NCI-H526 (cell line): ENCODE results near the gene LCNL1.

Experiments
- DNase-seq, 2 experiments: peaks; one replicate each; lab custom pipeline; 2025; lab: John Stamatoyannopoulos, UW

The LCNL1 gene

DNA sequence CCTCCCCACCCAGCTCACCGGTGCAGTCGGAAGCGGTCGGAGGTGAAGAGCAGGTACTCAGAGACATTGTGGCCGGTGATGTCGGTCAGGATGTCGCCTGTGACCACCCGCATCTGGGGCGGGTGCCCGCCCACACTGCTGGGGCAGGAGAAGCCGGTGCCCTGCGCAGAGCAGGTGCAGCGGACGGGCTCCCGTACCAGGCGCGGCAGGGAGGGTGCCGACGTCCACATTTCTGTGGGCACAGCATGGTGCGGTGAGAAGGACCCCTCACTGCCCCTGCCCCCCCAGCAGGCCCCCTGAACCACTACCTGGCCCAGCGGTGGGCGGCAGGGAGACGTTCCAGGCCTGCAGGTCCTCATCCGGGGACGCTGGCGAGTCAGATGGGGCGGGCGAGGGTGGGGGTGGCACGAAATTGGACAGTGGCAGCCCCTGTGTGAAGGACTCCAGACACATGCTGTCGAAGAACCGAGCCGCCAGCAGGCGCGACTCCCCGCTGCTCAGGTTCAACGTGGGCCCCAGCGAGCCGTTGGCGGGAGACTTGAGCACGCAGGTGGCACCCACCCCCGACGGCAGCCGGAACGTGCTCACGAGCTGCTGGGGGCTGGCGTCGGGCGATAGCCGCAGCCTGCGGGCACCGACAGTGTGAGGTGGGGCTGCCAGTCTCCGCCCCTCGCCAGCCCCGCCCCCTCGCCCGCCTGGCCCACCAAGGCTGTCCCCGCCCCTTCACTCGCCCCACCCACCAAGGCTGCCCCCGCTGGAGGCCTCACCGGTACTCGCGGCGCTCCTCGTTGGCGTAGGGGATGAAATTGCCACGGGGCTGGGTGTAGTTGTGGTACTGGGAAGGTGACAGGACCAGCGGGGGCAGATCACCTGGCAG is 30.1 kb downstream of the LCNL1 start:
- DNase-seq, result peak in 1 of 2 experiments; percentile 17

- DNase-seq, result no peak
Measured at GRCh38 chr9:137013571-137013940, 30.8 kb downstream of the LCNL1 start.

- no peak for DNase-seq
Measured at GRCh38 chr9:137014166-137014565, 31.4 kb downstream of the LCNL1 start.

DNA sequence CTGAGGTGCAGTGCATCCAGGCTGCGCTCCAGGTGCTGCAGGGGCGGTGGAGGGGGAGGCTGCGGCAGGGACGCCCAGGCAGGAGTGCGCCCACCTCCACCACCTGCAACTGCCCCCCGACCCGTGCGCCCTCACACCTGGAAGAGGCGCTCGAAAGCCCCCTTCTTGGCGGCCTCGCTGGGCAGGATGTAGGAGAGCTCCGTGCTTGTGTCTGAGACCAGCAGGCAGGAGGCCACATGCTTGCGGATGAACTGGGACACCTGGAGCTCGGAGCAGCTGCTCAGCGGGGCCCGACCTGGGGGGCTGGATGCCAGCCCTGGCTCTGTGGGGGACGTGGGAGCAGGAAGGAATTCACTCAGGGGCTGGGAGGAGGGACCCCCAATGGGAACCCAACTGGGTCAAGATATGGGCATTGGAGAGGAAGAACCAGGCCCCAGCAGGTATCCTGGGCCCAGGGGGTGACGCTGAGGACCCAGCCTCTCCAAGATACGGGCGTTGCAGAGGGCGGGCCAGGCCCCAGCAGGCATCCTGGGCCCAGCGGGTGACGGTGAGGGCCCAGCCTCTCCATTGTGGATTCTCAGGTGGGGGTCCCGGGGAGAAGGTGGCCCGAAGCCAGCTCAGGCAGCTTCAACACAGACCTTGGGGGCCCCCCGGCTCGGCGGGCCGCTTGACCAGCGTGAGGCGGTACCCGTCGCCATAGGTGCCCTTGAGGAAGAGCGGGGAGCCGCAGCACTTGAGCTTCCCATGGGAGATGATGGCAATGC is 32.2 kb downstream of the LCNL1 start:
- no peak for DNase-seq

- DNase-seq, result no peak
Measured at GRCh38 chr9:137015540-137015930, 32.7 kb downstream of the LCNL1 start.

DNA sequence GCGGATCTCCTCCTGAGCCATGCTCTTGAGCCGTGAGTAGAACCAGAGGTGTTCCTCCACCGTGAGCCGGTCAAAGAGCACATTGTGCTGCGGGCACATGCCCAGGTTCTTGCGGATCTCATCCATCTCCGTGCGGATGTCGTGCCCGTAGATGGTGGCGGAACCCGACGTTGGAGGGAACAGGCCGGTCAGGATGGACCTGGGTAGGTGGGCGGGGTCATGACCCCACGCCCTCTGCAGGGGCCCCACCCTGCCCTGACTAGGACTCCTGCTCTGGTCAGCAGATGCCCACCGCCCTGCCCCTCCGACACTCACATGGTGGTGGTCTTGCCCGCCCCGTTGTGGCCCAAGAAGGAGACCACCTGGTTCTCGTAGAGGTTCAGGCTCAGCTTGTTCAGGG is 33.2 kb downstream of the LCNL1 start:
- no peak for DNase-seq

- no peak for DNase-seq
Measured at GRCh38 chr9:137016436-137016835, 33.6 kb downstream of the LCNL1 start.

- no peak for DNase-seq
Measured at GRCh38 chr9:137017071-137017470, 34.3 kb downstream of the LCNL1 start.

GRCh38 chr9:137017791-137018497 is 35.2 kb downstream of the LCNL1 start:
- DNase-seq, result no peak

DNA sequence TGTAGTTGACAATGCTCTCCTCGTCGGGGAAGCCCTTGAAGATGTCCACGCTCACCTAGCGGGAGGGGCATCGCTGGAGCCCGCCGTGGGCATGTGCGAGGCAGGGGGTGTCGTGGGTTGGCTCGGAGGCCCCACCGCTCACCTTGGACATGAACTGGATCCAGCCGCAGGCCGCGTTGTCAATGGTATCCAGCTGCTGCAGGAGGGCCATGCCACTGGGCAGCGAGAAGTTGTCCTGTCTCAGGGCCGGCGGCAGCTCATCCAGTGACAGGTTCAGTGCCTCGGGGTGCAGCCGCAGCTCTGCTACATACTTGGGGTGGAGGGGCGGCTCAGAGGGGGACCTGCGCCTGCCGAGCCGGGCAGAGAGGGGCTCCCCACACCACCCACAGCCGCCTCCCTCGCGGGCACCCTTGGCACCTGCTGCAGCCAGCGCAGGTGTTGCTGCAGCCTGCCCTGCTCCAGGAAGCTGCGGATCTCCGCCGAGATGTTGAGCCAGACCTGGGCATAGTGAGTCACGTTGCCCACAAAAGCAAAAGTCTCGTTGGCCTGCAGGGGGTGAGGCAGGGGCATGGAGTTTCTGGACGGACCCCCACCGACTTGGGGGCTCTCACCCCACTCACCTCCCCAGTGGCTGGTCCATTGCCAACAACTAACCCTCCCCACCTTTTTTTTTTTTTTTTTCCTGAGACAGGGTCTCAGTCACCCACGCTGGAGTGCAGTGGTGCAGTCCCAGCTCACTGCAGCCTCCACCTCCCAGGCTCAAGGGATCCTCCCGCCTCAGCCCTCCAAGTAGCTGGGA is 36.2 kb downstream of the LCNL1 start:
- DNase-seq, result no peak

DNA sequence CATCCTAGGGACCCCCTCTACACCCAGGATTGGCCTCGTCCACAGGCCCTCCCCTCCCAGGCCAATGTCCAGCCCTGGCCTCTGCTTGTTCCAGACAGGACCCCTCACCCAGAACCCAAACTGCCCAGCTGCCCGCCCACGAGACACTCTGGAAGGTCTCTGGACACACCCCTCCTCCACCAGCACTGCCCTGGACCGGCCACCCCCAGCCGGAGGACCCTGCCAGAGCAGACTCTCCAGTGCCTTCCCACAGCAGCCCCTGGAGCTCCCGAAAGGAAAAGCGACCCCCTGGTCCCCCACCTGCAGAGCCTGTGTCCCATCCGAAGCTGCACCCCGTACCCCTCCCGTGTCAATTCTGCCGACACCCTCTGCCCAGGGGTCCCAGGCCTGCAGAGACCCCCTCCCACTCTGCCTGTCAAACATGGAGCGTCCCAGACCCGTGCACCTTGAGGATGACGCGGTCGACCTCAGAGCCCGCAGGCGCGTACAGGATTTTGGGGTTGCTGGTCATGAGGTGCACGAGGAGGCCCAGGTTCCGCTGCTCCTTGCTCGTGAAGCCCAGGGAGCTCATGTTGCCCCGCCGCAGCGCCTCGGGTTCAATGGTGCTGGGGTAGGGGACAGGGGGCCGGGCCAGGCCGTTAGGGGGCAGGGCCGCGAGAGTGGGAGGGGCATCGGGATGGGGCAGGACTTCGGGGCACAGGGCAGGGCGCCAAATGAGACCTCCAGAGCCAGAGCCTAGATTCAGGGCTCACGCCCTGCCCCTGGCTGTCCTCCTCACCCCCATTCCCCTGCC is 37.3 kb downstream of the LCNL1 start:
- no peak for DNase-seq

DNA sequence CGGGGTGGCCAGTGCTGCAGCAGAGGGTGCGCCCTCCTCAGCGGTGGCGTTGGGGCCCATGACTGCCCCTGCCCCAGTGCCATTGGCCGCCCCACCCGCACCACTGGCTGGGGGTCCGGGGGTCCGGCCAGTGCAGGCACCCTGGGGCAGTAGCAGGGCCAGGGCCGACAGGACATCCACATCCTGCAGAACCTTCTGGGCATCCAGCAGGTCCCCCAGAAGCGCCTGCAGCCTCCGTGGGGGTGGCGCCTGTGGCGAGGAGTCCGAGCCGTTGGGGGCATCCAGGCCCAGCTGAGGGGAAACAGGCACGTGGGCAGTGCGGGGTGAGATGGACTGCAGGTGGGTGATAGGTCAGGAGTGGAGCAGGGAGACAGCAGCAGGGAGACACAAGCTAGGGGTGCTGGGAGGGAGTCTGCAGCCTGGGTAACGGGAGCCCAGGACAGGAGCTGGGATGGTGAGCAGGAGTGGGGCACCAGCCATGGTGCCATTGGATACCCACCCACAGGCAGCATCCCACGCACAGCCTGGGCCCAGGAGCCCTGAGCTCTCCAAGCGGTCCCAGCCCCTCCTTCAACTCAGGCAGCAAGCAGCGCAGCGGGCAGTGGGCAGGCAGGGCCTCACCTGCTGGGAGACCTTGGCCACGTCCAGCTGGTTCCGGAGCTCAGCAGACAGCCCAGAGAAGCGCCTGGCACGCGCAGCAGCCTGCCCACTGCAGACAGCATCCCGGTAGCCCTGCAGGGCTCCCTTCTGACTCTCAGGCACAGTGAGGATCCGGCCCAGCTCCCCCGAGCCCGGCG is 38.2 kb downstream of the LCNL1 start:
- DNase-seq, result no peak

DNA sequence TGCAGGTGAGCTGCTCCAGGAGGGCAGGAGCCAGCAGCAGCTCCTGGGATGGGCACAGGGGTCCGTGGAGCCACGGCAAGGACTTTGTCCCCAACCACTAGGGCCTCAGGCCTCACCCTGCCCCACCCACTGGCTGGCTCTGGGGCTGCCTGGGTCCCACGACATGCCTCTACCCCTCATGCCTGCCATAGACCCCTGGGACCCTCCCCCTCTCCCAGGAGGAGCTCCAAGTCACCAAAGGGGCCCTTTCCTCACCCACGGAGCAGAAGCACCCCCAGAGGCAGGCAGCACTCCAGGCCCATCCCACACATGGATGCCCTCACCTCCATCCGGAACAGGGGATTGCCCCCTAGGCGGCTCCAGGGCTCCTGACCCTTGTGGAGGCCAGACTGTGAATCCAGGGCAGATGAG is 38.8 kb downstream of the LCNL1 start:
- DNase-seq, result no peak

- peak in 1 of 2 experiments; percentile 86 for DNase-seq
Measured at GRCh38 chr9:137021979-137022661, 39.3 kb downstream of the LCNL1 start.

GRCh38 chr9:137022662-137023008 is 39.8 kb downstream of the LCNL1 start:
- DNase-seq, result no peak

DNA sequence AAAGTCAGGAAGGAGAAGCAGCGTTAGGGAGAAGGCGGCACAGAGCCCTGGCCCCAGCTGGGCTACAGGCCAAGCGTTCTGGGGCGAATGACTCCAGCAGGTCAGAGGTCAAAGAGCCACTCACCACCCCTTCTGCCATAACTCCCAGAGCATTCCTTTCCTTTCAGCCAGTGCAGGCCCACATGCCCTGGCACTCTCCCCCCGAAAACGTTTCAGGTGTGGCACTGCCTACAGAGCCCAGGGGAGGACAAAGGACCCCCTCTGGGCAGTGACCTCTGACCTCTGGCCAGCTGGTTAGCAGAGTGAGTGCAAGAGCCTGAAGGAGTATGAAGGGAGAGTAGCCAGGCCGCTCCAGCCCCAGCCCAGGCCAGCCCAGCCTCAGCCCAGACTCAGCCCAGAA is 40.4 kb downstream of the LCNL1 start:
- DNase-seq, result no peak

DNA sequence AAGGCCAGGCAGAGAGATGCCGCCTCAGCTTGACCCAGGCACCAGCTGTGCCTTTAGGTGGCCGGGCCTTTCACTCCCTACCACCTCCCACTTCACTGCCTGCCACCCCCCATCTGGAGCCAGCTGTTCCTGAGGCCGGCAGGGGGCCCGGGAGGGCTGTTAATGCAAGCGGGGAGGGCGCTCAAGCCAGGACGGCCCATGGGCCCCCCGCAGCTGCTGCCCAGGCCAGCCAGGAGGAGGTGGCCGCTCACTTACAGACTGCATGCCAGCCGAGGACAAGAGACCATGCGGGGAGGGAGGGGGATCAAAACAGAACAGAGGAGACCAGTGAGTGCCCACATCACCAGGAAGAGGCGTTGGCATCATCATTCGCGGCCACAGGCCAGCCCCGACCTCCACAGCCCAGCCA is 40.8 kb downstream of the LCNL1 start:
- DNase-seq, result no peak

- peak; percentile 72 to 93 for DNase-seq
Measured at GRCh38 chr9:137025517-137025966, 42.7 kb downstream of the LCNL1 start.

DNA sequence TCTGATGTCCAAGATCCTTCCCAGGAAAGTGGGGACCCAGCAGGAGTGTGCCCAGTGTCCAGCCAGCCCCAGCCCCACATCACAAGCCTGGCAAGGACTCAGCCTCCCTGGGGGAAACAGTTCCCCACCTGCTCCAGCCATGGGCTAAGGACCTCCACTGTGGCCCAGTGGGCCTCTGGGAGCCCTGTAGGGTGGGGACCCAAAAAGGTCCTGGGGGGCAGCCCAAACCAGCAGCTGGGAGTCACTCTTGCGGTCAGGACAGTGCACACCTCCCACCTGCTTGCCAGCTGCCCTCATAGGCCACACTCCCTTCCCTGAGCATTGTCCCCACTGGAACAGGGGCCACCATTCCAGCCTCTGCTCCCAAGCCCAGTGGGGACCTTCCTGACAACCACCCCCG is 43.6 kb downstream of the LCNL1 start:
- DNase-seq, result no peak

DNA sequence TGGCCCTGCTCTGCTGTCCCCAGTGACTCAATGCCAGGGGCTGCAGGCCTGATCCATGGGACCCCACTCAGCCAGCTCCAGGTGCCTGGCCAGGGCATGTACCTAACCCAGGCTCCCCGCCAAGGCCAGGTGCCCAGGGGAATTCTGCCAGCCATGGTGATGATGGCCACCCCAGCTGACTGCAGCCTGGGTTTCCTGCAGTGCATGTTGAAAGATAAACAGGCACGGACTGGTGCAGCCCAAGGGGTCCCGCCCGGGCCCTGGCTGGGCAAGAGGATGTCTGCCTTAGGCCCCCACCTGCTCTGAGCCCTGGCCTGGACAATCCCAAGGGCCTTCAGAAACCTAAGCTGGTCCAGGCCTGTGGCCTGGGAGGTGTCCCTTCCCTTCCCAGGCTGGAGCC is 44.0 kb downstream of the LCNL1 start:
- DNase-seq, result no peak
